Dedifferentiated amniotic fluid mesenchymal stem cell (primary cell): ENCODE data around the gene GUCY1A1.

Experiments
- DNase-seq: peaks from one replicate; pipeline ENCODE4 v3.0.0-alpha.2; 2016; ENCODE audit errors: extremely low spot score

Gene GUCY1A1

DNA sequence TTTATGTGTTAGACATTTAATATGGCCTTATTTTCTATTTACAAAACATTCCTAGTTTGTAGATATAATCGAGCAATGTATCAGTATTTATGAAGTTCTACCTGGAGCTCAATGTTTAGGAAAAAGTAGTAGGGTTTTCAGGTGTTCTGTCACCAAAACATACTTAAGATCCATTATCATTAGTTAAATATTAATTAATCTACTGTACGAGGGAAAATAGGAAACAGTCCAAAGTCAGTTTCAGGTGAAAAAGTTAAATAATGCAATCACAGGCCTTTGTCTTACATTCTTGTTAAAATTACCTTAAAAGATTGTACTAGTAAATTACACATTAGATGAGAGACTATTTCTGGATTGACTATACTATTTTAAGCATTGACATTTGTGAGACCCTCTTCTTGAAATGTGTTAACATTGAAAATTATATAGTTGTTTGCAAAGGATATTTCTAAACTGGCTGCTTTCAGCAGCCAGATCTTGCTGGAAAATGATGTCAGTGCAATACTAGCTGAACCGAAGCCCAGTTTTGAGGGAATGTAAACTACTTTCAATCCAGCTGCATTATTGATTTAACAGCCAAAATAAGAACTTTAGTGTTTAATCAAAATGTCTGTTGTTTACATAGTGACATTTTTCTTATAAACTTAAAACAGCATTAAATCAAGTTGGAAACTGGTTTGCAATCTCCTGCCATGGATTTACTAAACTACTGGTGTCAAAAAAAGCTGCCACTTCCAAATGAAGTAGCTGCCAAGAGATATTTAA, 111.5 kb downstream of the GUCY1A1 start:
- peak; percentile 79 for DNase-seq

DNA sequence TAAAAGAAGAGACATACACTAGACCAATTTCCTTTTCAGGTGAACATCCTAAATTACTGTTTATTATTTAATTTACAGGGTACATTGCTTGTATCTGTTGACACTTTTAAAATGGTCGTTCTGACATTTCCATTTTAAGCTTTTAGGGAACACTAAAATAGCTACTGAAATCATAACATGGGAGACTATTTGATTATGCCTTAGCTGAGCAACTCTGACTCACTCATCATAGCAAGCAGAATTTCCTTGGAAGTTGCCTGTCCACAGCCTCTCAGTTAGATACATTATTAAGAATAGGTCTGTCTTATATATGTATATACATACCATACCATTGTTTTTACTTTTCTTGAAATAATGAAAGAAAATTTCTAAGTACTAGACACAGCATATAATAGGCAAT, 114.1 kb downstream of the GUCY1A1 start:
- no peak for DNase-seq

DNA sequence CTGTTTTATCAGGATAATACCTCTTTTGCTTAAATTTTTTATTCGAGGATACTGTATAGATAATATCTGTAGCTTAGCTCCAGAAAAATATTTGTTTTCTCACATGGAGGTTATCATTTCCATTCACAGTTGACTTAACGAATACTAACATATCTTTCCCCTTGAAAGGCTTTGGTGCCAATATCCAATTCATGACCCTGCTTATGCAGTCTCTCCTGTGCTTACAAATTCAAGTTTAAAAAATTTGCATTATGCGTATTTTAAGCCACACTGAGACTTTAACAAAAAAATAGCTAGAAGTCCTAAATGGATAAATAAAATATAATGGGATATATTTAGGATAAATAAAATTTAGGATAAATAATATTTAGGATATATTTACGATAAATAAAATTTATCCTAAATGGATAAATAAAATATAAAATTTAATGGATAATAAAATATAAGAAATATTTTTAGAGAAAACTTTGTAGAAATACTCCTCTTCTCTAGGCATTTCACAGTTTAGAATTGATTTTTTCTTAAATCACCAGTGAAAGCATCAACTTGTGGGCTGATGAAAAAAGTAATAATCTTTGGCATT, 114.7 kb downstream of the GUCY1A1 start:
- DNase-seq: no peak
